ENCODE data around the gene TMEM185B. TPM values are rescaled to one million over a fixed set of nuclear protein-coding genes. Genes with fewer than 3 reads are reported as not detected.
"Not testable (repeated sequence)": the region's sequence is repeated elsewhere in the genome, so short reads cannot be mapped to it uniquely, and the experiment has no call there.

TMEM185B gene
- total RNA-seq (2014; rRNA removed; shearing (Covaris generic)) = 6.7 and 9.9 TPM in 2 replicates

- peak; percentile 99 for DNase-seq
- peak within 1 kb of the TSS; percentile 61 for H3K4me3 ChIP-seq (ENCODE audit: insufficient read depth, low read depth, low read length)
These were observed at the start of gene TMEM185B for GRCh38 chr2:120223034-120223912. Gene TMEM185B, minus strand, starts transcription at chr2:120223400. Its CDS starts 424 bp downstream, at chr2:120222976.

DNA sequence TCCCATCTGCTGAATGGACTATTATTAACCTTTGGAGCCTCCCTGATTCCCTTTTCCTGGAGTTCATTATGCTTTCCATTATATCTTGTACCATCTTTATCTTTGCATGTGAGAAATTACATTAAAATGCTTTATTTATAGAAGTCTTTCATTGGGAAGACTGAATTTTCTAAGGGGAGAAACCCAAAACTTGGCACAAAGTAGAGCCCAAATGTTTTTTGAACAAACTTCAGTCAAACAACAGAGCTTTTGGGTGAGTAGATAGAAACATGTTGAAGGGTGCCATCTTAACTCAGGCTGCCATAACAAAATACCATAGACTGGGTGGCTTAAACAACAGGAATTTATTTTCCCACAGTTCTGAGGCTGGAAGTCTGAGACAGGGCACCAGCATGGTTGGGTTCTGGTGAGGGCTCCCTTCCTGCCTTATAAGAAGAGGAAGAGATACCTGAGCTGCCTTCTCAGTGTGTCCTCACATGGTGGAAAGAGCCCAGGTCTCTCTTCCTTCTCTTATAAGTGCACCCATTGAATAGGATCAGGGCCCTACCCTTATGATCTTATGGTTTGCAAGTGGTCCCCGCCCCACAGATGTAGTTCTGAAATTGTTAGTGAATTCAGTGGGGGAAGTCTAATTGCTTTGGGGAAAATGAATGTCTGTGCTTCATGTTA lies 48.6 kb upstream of the TMEM185B start:
- Histone ChIP-seq H3K27me3 (ENCODE audit: control insufficient read depth, insufficient read depth, low read length) (no peaks in the 10 kb centered on the region), H3K4me3 (ENCODE audit: insufficient read depth, low read depth, low read length) (no peak overlapping the region), H3K36me3 (replicated peaks; ENCODE audit: control insufficient read depth, insufficient read depth, low read length) (no peaks in the 10 kb centered on the region)
- no peak for DNase-seq

More at GRCh38 chr2:120223034-120223912, at the start of gene TMEM185B:
- peaks cover 21% of the 10 kb centered on the region for H3K27me3 ChIP-seq (ENCODE audit: control insufficient read depth, insufficient read depth, low read length)
- H3K36me3 ChIP-seq (replicated peaks; ENCODE audit: control insufficient read depth, insufficient read depth, low read length) = no peaks in the 10 kb centered on the region

DNA sequence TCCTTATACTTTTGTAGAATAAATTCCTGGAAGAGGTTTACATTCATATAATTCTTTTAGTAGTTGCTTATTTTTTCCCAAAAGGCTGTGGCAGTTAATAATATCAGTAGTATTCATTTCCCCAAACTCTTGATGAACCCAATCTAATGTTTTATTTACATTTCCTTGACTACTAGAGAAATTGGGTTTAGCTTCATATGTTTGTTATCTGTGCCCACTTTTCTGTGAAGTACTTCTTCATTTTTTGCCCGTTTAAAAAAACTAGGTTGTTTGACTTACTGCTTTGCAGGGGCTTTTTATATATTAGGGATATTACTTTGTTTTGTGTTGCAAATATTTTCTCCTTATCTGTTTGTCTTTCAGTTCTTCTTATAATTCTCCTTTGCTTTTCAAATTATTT lies 46.6 kb upstream of the TMEM185B start:
- Histone ChIP-seq H3K4me3 (ENCODE audit: insufficient read depth, low read depth, low read length) (no peak overlapping the region), H3K27me3 (ENCODE audit: control insufficient read depth, insufficient read depth, low read length) (no peaks in the 10 kb centered on the region), H3K36me3 (replicated peaks; ENCODE audit: control insufficient read depth, insufficient read depth, low read length) (no peaks in the 10 kb centered on the region)
- no peak for DNase-seq

- Histone ChIP-seq H3K27me3 (ENCODE audit: control insufficient read depth, insufficient read depth, low read length) (no peaks in the 10 kb centered on the region), H3K4me3 (ENCODE audit: insufficient read depth, low read depth, low read length) (no peak overlapping the region), H3K36me3 (replicated peaks; ENCODE audit: control insufficient read depth, insufficient read depth, low read length) (no peaks in the 10 kb centered on the region)
- DNase-seq = no peak
These were observed 46.0 kb upstream of the TMEM185B start for GRCh38 chr2:120269076-120269744.

DNA sequence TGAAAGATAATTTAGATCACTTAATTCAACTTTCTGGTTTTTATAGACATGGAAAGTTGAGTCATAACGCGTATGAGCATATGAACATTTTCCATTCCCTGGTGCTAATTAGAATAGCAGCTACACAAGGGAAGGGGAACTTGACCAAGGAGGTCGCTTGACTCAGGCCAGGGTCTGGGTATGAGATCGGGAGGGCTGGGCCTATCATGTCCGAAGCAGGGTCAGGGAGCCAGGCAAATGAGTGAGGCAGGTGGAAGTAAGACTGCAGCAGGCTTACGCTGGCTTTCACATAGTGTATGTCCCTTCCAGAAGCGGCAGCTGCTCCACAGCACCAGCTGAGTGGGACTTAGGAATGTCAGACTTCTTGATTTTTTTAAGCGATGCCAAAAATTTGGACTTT lies 44.1 kb upstream of the TMEM185B start:
- Histone ChIP-seq H3K36me3 (replicated peaks; ENCODE audit: control insufficient read depth, insufficient read depth, low read length) (no peaks in the 10 kb centered on the region), H3K27me3 (ENCODE audit: control insufficient read depth, insufficient read depth, low read length) (no peaks in the 10 kb centered on the region), H3K4me3 (ENCODE audit: insufficient read depth, low read depth, low read length) (no peak overlapping the region)
- DNase-seq = no peak

DNA sequence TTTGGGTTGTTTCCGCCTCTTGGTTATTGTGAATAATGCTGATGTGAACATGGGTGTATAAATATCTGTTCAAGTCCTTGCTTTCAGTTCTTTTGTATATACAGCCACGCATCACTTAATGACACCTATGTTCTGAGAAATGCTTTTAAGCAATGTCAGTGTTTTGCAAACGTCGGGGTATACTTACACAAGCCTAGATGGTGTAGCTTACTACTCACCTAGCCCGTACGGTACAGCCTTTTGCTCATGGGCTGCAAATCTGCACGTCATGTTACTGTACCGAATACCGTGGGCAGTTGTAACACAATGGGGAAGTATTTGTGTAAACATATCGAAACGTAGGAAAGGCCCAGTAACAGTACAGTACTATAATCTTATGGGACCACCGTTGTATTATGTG lies 41.8 kb upstream of the TMEM185B start:
- DNase-seq = no peak
- Histone ChIP-seq H3K27me3 (ENCODE audit: control insufficient read depth, insufficient read depth, low read length) (no peaks in the 10 kb centered on the region), H3K4me3 (ENCODE audit: insufficient read depth, low read depth, low read length) (no peak overlapping the region), H3K36me3 (replicated peaks; ENCODE audit: control insufficient read depth, insufficient read depth, low read length) (no peaks in the 10 kb centered on the region)

GRCh38 chr2:120262761-120263428 lies 39.7 kb upstream of the TMEM185B start:
- no peak overlapping the region for H3K4me3 ChIP-seq (ENCODE audit: insufficient read depth, low read depth, low read length)
- DNase-seq = no peak
- no peaks in the 10 kb centered on the region for H3K36me3 ChIP-seq (replicated peaks; ENCODE audit: control insufficient read depth, insufficient read depth, low read length)
- no peaks in the 10 kb centered on the region for H3K27me3 ChIP-seq (ENCODE audit: control insufficient read depth, insufficient read depth, low read length)

DNA sequence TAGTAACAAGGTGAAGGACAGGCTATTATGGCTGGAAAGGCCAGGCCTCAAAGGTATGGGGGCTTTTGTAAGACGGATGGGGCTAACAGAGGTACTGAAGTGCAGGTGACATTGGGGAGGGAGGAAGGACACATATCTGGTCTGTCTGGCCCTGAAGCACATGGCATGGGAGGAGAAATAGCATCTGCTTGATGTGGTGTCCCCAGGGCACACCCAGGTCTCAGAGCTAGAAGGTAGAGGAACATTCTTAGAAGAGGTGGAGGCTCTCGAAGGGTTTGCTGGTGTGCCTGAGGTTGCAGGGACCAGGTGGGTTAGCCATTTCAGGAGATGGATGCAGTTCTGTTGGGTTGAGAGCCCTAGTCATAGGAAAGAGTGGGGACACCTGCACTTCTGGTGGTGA lies 39.0 kb upstream of the TMEM185B start:
- Histone ChIP-seq H3K27me3 (ENCODE audit: control insufficient read depth, insufficient read depth, low read length) (no peaks in the 10 kb centered on the region), H3K36me3 (replicated peaks; ENCODE audit: control insufficient read depth, insufficient read depth, low read length) (no peaks in the 10 kb centered on the region), H3K4me3 (ENCODE audit: insufficient read depth, low read depth, low read length) (no peak overlapping the region)
- DNase-seq = no peak

DNA sequence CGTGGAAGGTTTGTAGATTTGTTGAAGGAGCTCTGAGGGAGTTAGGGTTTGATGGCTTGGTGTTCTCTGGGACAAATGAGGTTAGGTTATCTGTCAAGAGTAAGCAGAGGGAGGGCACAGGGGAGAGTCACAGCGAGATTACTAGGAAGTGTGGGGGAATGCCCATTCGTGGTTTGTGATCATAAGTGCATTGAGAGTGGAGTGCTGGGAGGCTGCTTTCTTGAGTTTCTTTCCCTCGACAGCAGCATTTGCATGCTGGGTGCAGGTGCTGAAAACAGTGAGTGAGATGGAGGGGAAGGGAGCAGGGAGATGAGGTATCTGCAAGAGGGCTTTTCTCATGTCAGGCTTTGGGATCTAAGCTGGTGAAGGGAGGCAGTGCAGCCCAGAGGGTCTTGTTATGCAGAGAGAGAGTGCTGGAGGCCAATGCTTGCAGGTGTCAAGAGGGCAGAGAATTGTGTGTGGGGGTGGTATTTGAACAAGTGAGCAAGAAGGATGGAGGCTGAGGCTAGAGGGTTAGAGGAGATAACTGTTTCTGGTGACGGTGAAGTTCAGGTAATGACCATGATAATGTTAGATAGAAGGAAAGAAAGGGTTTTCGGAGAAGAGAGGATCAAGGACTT lies 38.3 kb upstream of the TMEM185B start:
- DNase-seq = no peak
- no peaks in the 10 kb centered on the region for H3K36me3 ChIP-seq (replicated peaks; ENCODE audit: control insufficient read depth, insufficient read depth, low read length)
- no peaks in the 10 kb centered on the region for H3K27me3 ChIP-seq (ENCODE audit: control insufficient read depth, insufficient read depth, low read length)
- H3K4me3 ChIP-seq (ENCODE audit: insufficient read depth, low read depth, low read length) = no peak overlapping the region

DNA sequence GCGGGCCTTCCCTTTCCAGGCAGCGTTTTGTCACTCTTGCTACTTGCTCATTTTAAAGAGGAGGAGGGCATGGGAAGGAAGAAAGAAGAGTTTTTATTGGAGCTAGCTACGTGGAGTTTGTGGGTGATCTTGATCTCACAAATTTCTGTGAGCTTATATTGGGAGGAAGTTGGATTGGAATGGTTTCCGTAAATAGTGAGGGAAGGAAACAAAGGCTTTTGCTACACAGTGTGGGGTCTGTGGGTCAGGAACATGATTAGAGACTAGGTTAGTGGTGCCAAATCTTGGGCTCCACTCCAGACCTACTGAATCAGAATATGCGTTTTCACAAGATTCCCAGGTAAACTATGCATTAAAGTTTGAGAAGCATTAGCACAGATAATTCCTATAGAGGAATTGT lies 37.5 kb upstream of the TMEM185B start:
- no peak for DNase-seq
- H3K36me3 ChIP-seq (replicated peaks; ENCODE audit: control insufficient read depth, insufficient read depth, low read length) = no peaks in the 10 kb centered on the region
- no peaks in the 10 kb centered on the region for H3K27me3 ChIP-seq (ENCODE audit: control insufficient read depth, insufficient read depth, low read length)
- no peak overlapping the region for H3K4me3 ChIP-seq (ENCODE audit: insufficient read depth, low read depth, low read length)

- DNase-seq; H3K36me3 ChIP-seq (replicated peaks; ENCODE audit: control insufficient read depth, insufficient read depth, low read length); H3K27me3 ChIP-seq (ENCODE audit: control insufficient read depth, insufficient read depth, low read length); H3K4me3 ChIP-seq (ENCODE audit: insufficient read depth, low read depth, low read length): not testable (repeated sequence)
These were observed 36.7 kb upstream of the TMEM185B start for GRCh38 chr2:120259939-120260338.

DNA sequence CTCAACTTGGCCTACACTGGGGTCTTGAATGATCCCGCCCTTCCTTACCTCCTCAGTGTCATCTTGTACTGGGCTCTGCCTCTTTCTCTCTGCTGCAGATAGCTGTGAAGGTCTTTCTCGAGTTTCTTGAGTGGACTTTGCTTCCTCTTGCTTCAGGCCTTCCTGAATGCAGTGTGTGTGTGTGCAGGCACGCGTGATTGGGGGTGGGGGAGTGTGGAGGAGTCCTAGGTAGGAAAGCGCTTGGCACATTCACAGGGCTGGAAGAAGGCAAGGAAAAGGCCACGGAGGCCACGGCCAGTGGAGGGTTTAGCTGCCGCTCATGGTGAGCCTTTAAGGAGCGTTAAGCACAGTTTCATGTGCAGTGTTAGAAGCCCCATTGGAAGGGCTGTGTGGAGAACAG lies 35.0 kb upstream of the TMEM185B start:
- peak; percentile 7 for DNase-seq
- Histone ChIP-seq H3K36me3 (replicated peaks; ENCODE audit: control insufficient read depth, insufficient read depth, low read length) (no peaks in the 10 kb centered on the region), H3K4me3 (ENCODE audit: insufficient read depth, low read depth, low read length) (no peak overlapping the region), H3K27me3 (ENCODE audit: control insufficient read depth, insufficient read depth, low read length) (peaks cover 10% of the 10 kb centered on the region)

DNA sequence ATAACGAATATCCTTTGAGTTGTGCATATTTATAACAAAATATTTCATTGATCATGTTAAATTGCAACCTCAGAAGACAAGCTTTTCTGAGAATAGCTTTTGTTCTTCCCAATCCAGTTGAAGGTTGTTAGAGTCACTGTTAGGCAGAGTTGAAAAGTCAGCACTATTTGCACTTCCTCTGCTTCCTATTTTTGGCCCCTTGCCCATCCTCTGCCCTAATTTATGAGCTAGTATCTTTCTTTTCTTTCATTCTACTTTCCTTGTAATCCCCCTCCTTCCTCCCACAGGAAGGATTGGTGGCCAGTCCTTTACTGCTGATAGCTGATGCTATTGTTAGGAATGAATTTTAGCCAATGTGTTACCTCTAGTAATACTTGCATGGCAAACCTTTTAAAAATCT lies 34.3 kb upstream of the TMEM185B start:
- Histone ChIP-seq H3K4me3 (ENCODE audit: insufficient read depth, low read depth, low read length) (no peak overlapping the region), H3K36me3 (replicated peaks; ENCODE audit: control insufficient read depth, insufficient read depth, low read length) (no peaks in the 10 kb centered on the region), H3K27me3 (ENCODE audit: control insufficient read depth, insufficient read depth, low read length) (peaks cover 10% of the 10 kb centered on the region)
- DNase-seq = peak; percentile 4

DNA sequence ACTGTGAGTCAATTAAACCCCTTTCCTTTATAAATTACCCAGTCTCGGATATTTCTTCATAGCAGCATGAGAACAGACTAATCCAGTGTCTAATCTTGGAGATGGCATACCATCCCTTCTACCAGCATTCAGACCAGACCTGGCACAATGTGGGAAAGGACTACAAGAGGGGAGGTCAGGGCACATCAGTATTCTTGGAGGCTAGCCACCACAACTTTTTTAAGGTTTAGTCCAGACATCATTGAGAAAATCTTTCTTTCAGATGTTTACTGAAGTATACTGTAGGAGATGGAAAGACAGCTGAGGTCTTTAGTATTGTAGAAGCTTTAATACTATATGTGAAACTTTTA lies 33.4 kb upstream of the TMEM185B start:
- DNase-seq = no peak
- no peak overlapping the region for H3K4me3 ChIP-seq (ENCODE audit: insufficient read depth, low read depth, low read length)
- H3K27me3 ChIP-seq (ENCODE audit: control insufficient read depth, insufficient read depth, low read length) = peaks cover 14% of the 10 kb centered on the region
- H3K36me3 ChIP-seq (replicated peaks; ENCODE audit: control insufficient read depth, insufficient read depth, low read length) = no peaks in the 10 kb centered on the region
